Measurements from ENCODE around the gene GJB3.
"Not testable (repeated sequence)": the region's sequence is repeated elsewhere in the genome, so short reads cannot be mapped to it uniquely, and the experiment has no call there.

The GJB3 gene

DNA sequence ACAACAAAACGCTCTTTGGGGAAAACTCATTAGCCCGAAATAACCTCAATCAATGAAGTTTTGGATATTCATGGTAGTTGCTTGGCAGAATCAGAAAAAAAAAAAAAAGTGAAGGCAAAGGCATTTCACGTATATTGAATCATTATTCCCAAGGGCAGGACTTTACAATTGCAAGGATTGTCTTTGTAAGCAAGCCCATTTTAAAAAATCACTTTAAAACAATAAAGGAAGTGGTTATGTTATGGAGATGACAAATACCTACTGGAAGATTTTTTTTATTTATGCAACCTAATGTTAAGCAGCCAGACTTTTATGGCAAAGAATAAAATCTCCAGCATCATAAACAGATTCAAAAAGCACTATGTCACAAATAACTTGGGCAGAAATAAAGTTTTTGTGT, 12.2 kb upstream of the GJB3 start:
- POLR2A ChIA-PET, result no interaction called here

DNA sequence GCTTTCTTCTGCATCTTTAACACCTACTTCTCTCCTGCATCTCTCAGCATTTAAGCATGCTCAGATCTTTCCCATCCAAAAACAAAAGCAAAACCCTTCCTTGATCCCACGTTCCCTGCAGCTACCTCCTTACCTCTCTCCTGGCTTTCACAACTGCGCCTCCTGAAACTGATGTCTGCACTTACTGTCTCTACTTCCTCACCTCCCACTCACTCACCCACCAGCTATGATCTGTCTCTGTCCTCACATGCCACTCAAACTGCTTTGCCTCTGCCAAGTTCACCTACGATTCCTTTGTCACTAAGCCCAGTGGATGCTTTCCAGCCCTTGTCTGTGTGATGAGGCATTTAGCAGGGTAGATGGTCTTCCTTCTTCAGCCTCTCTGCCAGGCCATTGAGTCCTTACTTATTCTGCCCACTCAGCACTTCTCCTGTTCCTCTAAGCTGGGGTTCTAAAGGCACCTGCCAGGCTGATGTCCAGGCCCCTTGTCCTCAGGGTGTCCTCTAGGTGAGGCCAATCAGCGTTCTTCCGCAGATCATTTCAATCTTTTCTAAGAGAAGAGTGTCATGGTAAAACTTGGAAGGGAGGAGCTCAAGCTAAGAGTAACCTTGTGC, 10.0 kb upstream of the GJB3 start:
- ChIA-PET CTCF (no interaction called here), POLR2A (no interaction called here)
- Histone ChIP-seq H3K27me3 (replicated peaks in 2 of 5; ENCODE audit: control insufficient read depth in 4 of 5, insufficient read depth in 5 of 5, low read length in 4 of 5) (peaks cover 0 to 4% (median 0%) of the 10 kb centered on the region in 5 experiments), H3K36me3 (ENCODE audit: control insufficient read depth in 4 of 4, insufficient read depth in 4 of 4, low read length in 3 of 4) (no peaks in the 10 kb centered on the region), H3K4me1 (ENCODE audit: control extremely low read depth in 1 of 4, control insufficient read depth in 4 of 4, insufficient read depth in 4 of 4, low read length in 3 of 4) (no peaks in the 10 kb centered on the region), H3K9me3 (ENCODE audit: control extremely low read depth in 1 of 5, control insufficient read depth in 4 of 5, insufficient read depth in 2 of 5, low read depth in 1 of 5, low read length in 4 of 5) (no peaks in the 10 kb centered on the region), H3K4me3 (ENCODE audit: control insufficient read depth in 1 of 7, extremely low read depth in 1 of 7, insufficient read depth in 4 of 7, low read depth in 2 of 7, low read length in 6 of 7) (no peak overlapping the region), H3K27ac (ENCODE audit: insufficient read depth in 1 of 2, low read depth in 1 of 2, low read length in 2 of 2, poor library complexity in 1 of 2, severe bottlenecking in 2 of 2) (no peak overlapping the region)
- no peak for DNase-seq
- WGBS (ENCODE audit: insufficient coverage), result 96% methylated on average over 4 of the region's 5 CpGs

More for the DNA sequence above, 12.2 kb upstream of the GJB3 start:
- Histone ChIP-seq H3K9me3 (ENCODE audit: control extremely low read depth in 1 of 5, control insufficient read depth in 4 of 5, insufficient read depth in 2 of 5, low read depth in 1 of 5, low read length in 4 of 5) (peaks cover 0 to 1% (median 0%) of the 10 kb centered on the region in 5 experiments), H3K4me1 (ENCODE audit: control extremely low read depth in 1 of 4, control insufficient read depth in 4 of 4, insufficient read depth in 4 of 4, low read length in 3 of 4) (no peaks in the 10 kb centered on the region), H3K4me3 (ENCODE audit: control insufficient read depth in 1 of 7, extremely low read depth in 1 of 7, insufficient read depth in 4 of 7, low read depth in 2 of 7, low read length in 6 of 7) (no peak overlapping the region), H3K36me3 (ENCODE audit: control insufficient read depth in 4 of 4, insufficient read depth in 4 of 4, low read length in 3 of 4) (no peaks in the 10 kb centered on the region), H3K27ac (ENCODE audit: insufficient read depth in 1 of 2, low read depth in 1 of 2, low read length in 2 of 2, poor library complexity in 1 of 2, severe bottlenecking in 2 of 2) (no peak overlapping the region), H3K27me3 (replicated peaks in 2 of 5; ENCODE audit: control insufficient read depth in 4 of 5, insufficient read depth in 5 of 5, low read length in 4 of 5) (peaks cover 0 to 3% (median 0%) of the 10 kb centered on the region in 5 experiments)
- WGBS (ENCODE audit: insufficient coverage), result 100% methylated on average over 1 of the region's 3 CpGs
- CTCF ChIA-PET, result no interaction called here
- no peak for DNase-seq

DNA sequence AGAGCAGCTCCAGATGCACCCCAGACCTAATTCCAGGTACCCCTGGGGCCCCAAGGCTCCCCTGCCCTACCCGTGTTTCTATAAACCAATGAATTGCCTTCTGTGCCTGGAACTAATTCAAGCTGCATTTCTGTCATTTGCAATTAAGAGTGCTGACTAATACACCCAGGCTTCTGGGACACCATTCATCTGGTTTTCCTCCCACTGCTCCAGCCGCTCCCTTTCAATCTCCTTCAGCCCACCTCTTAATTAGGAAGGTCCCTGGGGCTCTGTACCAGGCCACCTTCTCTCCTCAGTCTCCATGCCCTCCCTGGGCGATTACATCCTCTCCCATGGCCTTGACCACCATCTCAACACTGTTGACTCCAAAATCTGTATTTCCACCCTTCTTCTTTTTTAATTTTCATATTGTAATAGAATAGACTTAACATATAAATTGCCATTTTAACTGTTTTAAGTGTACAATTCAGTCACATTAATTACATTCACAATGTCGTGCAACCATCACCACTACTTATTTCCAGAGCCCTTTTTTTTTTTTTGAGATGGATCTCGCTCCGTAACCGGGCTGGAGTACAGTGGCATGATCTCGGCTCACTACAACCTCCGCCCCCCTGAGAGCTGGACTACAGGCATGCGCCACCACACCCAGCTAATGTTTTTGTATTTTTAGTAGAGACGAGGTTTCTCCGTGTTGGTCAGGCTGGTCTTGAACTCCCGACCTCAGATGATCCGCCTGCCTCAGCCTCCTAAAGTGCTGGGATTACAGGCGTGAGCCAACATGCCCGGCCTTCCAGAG, 9.2 kb upstream of the GJB3 start:
- no peaks in the 10 kb centered on the region for H3K9me3 ChIP-seq (ENCODE audit: control extremely low read depth in 1 of 5, control insufficient read depth in 4 of 5, insufficient read depth in 2 of 5, low read depth in 1 of 5, low read length in 4 of 5)
- H3K4me1 ChIP-seq (ENCODE audit: control extremely low read depth in 1 of 4, control insufficient read depth in 4 of 4, insufficient read depth in 4 of 4, low read length in 3 of 4), result peaks cover 0 to 7% (median 1%) of the 10 kb centered on the region in 4 experiments
- peaks cover 0 to 6% (median 0%) of the 10 kb centered on the region in 5 experiments for H3K27me3 ChIP-seq (replicated peaks in 2 of 5; ENCODE audit: control insufficient read depth in 4 of 5, insufficient read depth in 5 of 5, low read length in 4 of 5)
- no peaks in the 10 kb centered on the region for H3K36me3 ChIP-seq (ENCODE audit: control insufficient read depth in 4 of 4, insufficient read depth in 4 of 4, low read length in 3 of 4)
- 98% methylated on average over 11 of the region's 16 CpGs for WGBS (ENCODE audit: insufficient coverage)
- no peak overlapping the region for H3K27ac ChIP-seq (ENCODE audit: insufficient read depth in 1 of 2, low read depth in 1 of 2, low read length in 2 of 2, poor library complexity in 1 of 2, severe bottlenecking in 2 of 2)
- POLR2A ChIA-PET, result no interaction called here
- no peak for DNase-seq
- H3K4me3 ChIP-seq (ENCODE audit: control insufficient read depth in 1 of 7, extremely low read depth in 1 of 7, insufficient read depth in 4 of 7, low read depth in 2 of 7, low read length in 6 of 7), result no peak overlapping the region
- CTCF ChIA-PET, result interaction anchor here (1.2 kb wide), 1 partner anchor 30 kb away, joined by 3 read pairs; no protein-coding TSS in a partner anchor

DNA sequence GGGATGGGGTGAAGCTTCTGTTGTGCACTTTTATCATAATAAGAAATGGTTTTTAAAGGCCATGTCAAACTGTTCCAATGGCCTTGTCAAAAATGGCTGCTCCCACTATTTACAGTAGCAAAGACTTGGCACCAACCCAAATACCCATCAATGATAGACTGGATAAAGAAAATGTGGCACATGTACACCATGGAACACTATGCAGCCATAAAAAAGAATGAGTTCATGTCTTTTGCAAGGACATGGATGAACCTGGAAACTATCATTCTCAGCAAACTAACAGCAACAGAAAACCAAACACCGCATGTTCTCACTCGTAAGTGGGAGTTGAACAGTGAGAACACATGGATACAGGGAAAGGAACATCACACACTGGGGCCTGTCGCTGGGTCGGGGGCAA, 7.9 kb upstream of the GJB3 start:
- CTCF ChIA-PET, result interaction anchor here (1.2 kb wide), 1 partner anchor 31 kb away, joined by 3 read pairs; no protein-coding TSS in a partner anchor

DNA sequence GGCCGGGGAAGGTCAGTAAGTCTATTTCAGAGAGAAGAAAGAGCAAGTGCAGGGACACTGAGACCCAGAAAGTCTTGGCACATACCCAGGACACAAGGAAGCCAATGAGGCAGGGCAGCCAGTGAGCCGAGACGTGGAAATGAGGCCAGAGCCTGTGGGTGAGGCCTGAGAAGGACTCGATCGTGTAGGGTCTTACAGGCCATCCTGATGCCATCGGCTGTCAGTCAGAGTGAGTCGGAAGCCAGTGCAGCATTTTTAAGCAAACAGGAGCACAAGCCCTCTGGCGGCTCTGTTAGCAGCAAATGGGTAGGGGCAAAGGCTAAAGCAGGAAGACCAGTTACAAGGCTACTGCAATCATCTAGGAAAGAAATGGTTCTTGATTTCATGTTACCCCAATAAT, 6.1 kb upstream of the GJB3 start:
- DNase-seq, result no peak
- Histone ChIP-seq H3K4me1 (ENCODE audit: control extremely low read depth in 1 of 4, control insufficient read depth in 4 of 4, insufficient read depth in 4 of 4, low read length in 3 of 4) (peaks cover 0 to 14% (median 5%) of the 10 kb centered on the region in 4 experiments), H3K9me3 (ENCODE audit: control extremely low read depth in 1 of 5, control insufficient read depth in 4 of 5, insufficient read depth in 2 of 5, low read depth in 1 of 5, low read length in 4 of 5) (no peaks in the 10 kb centered on the region), H3K4me3 (ENCODE audit: control insufficient read depth in 1 of 7, extremely low read depth in 1 of 7, insufficient read depth in 4 of 7, low read depth in 2 of 7, low read length in 6 of 7) (no peak overlapping the region), H3K27me3 (replicated peaks in 2 of 5; ENCODE audit: control insufficient read depth in 4 of 5, insufficient read depth in 5 of 5, low read length in 4 of 5) (peaks cover 0 to 7% (median 2%) of the 10 kb centered on the region in 5 experiments), H3K27ac (ENCODE audit: insufficient read depth in 1 of 2, low read depth in 1 of 2, low read length in 2 of 2, poor library complexity in 1 of 2, severe bottlenecking in 2 of 2) (no peak overlapping the region), H3K36me3 (ENCODE audit: control insufficient read depth in 4 of 4, insufficient read depth in 4 of 4, low read length in 3 of 4) (no peaks in the 10 kb centered on the region)
- 98% methylated on average over 8 of the region's 8 CpGs for WGBS (ENCODE audit: insufficient coverage)
- POLR2A ChIA-PET, result no interaction called here
- CTCF ChIA-PET, result no interaction called here

More for the DNA sequence above, 7.9 kb upstream of the GJB3 start:
- DNase-seq; H3K27ac ChIP-seq (ENCODE audit: insufficient read depth in 1 of 2, low read depth in 1 of 2, low read length in 2 of 2, poor library complexity in 1 of 2, severe bottlenecking in 2 of 2); H3K36me3 ChIP-seq (ENCODE audit: control insufficient read depth in 4 of 4, insufficient read depth in 4 of 4, low read length in 3 of 4); H3K27me3 ChIP-seq (replicated peaks in 2 of 5; ENCODE audit: control insufficient read depth in 4 of 5, insufficient read depth in 5 of 5, low read length in 4 of 5); H3K9me3 ChIP-seq (ENCODE audit: control extremely low read depth in 1 of 5, control insufficient read depth in 4 of 5, insufficient read depth in 2 of 5, low read depth in 1 of 5, low read length in 4 of 5); H3K4me3 ChIP-seq (ENCODE audit: control insufficient read depth in 1 of 7, extremely low read depth in 1 of 7, insufficient read depth in 4 of 7, low read depth in 2 of 7, low read length in 6 of 7); POLR2A ChIA-PET: not testable (repeated sequence)
- H3K4me1 ChIP-seq (ENCODE audit: control extremely low read depth in 1 of 4, control insufficient read depth in 4 of 4, insufficient read depth in 4 of 4, low read length in 3 of 4), result peaks cover 0 to 14% (median 5%) of the 10 kb centered on the region in 4 experiments
- no CpG with 5 or more reads among the region's 4 CpGs for WGBS (ENCODE audit: insufficient coverage)

DNA sequence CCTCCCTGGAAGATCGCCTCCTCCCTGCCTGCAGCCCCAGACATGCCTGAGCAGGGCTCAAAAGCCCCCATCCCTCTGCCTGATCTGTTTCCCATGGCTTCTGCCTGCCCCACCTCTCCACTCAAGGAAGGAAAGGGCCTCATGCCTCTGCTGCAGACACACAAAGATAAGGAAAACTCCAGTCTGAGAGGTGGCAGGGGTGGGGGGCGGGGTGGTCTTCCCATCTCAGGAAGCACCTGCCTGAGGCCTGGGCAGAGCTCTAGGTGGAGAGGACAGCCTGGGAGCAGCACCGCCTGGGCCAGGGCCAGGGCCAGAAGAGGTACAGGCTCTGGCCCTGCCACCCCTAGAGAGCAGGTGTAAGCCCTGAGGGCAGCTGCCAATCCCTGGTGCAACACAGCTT, 4.1 kb upstream of the GJB3 start:
- no peak overlapping the region for H3K27ac ChIP-seq (ENCODE audit: insufficient read depth in 1 of 2, low read depth in 1 of 2, low read length in 2 of 2, poor library complexity in 1 of 2, severe bottlenecking in 2 of 2)
- WGBS (ENCODE audit: insufficient coverage), result 6% methylated on average over 2 of the region's 3 CpGs
- DNase-seq, result peak in 1 of 3 donors; percentile 33
- peaks cover 0 to 24% (median 10%) of the 10 kb centered on the region in 4 experiments for H3K4me1 ChIP-seq (ENCODE audit: control extremely low read depth in 1 of 4, control insufficient read depth in 4 of 4, insufficient read depth in 4 of 4, low read length in 3 of 4)
- peaks cover 0 to 22% (median 15%) of the 10 kb centered on the region in 5 experiments for H3K27me3 ChIP-seq (replicated peaks in 2 of 5; ENCODE audit: control insufficient read depth in 4 of 5, insufficient read depth in 5 of 5, low read length in 4 of 5)
- no peaks in the 10 kb centered on the region for H3K9me3 ChIP-seq (ENCODE audit: control extremely low read depth in 1 of 5, control insufficient read depth in 4 of 5, insufficient read depth in 2 of 5, low read depth in 1 of 5, low read length in 4 of 5)
- H3K4me3 ChIP-seq (ENCODE audit: control insufficient read depth in 1 of 7, extremely low read depth in 1 of 7, insufficient read depth in 4 of 7, low read depth in 2 of 7, low read length in 6 of 7), result peak overlapping the region in 1 of 7 experiments; percentile 21
- H3K36me3 ChIP-seq (ENCODE audit: control insufficient read depth in 4 of 4, insufficient read depth in 4 of 4, low read length in 3 of 4), result no peaks in the 10 kb centered on the region
- ChIA-PET CTCF (interaction anchor here (0.8 to 1.6 kb wide), 3 partner anchors 10 to 75 kb away, joined by 3 to 8 read pairs (median 4); no protein-coding TSS in a partner anchor), POLR2A (interaction anchor here (0.7 kb wide), 1 partner anchor 132 kb away, joined by 4 read pairs; no protein-coding TSS in a partner anchor)
